Measurements from ENCODE around the gene PLEKHG3. TPM values are rescaled to one million over a fixed set of nuclear protein-coding genes. Genes with fewer than 3 reads are reported as not detected.

PLEKHG3 gene
- total and polyA plus RNA-seq, 2 of the 13 experiments (the other 11 are each of a cell fraction or from before 2014, with no cell fraction given) = 7.1 to 9.8 TPM

DNA sequence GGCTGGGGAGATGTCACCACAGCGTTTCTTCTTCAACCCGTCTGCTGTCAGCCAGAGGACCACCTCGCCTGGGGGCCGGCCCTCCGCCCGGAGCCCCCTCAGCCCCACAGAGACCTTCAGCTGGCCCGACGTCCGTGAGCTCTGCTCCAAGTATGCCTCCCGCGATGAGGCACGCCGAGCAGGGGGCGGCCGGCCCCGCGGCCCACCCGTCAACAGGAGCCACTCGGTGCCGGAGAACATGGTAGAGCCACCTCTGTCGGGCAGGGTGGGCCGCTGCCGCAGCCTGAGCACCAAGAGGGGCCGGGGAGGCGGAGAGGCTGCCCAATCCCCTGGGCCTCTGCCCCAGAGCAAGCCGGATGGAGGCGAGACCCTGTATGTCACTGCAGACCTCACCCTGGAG is 38.8 kb downstream of the PLEKHG3 start (continued):
- TF ChIP-seq GMEB2 (CRISPR knock-in tag; IDR thresholded peaks at IDR 0.05; ENCODE audit: low read depth) = no peak
- TF ChIP-seq NR2F2 (IDR thresholded peaks at IDR 0.05; ENCODE audit: borderline replicate concordance, low read depth) = no peak

DNA sequence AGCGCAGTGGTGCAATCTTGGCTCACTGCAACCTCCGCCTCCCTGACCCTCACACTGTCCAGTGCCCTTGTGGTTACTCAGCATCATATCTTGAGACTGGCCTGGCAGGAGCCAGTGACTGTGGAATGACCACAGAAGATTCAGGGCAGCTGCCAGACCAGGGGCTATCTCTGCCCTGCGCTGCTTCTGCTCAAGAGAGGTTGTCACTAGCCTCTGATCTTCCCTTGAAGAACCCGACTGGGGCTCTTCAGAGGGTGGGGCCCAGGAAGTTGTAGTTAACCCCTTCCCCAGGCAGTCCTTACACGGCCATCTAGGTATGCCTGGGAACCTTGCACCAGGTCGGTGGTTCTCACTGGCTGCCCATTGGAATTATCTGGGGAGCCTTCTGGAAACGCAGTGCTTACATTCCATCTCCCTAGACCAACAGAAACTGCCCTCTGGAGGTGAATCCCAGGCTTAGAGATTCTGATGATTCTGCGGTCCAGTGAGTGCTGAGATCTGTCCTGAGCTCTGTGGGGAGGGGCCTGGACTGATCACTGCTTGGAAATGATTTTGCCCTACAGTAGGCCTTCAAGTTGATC is 41.4 kb downstream of the PLEKHG3 start:
- ATAC-seq (peak; percentile 62), FAIRE-seq (no peak), DNase-seq (ENCODE audit: low spot score) (peak; percentile 28)
- Histone ChIP-seq H3K9ac (ENCODE audit: insufficient read depth, low read depth, low read length) (no peak overlapping the region), H3K4me3 (replicated peaks in 1 of 3; ENCODE audit: insufficient read depth in 1 of 3, low read depth in 2 of 3, low read length in 3 of 3) (no peak overlapping the region), H3K27me3 (ENCODE audit: control insufficient read depth in 1 of 2, insufficient read depth in 2 of 2, low read length in 2 of 2) (no peaks in the 10 kb centered on the region), H2AFZ (ENCODE audit: low read length) (no peak overlapping the region), H3K4me1 (ENCODE audit: insufficient read depth, low read length) (no peaks in the 10 kb centered on the region), H4K20me1 (ENCODE audit: insufficient read depth, low read length) (no peaks in the 10 kb centered on the region), H3K79me2 (ENCODE audit: insufficient read depth, low read length) (no peaks in the 10 kb centered on the region), H3K27ac (ENCODE audit: extremely low read length, insufficient read depth, low read length) (no peak overlapping the region), H3K4me2 (ENCODE audit: low read depth, low read length) (no peak overlapping the region), H3K36me3 (replicated peaks in 1 of 2; ENCODE audit: control insufficient read depth in 1 of 2, insufficient read depth in 2 of 2, low read length in 2 of 2) (peaks cover 17 to 20% of the 10 kb centered on the region in 2 experiments; a peak in 4 of 5 replicates), H3K9me3 (ENCODE audit: low read length) (no peaks in the 10 kb centered on the region)
- TF ChIP-seq RAD21 (CRISPR knock-in tag; IDR thresholded peaks at IDR 0.05) = 0 out of 2 replicates have a peak, but pooled peaks have one; percentile 18
- no peak for TF ChIP-seq ZNF781 (CRISPR knock-in tag; IDR thresholded peaks at IDR 0.05; ENCODE audit: borderline replicate concordance, not compliant biosample characterization)
- peak; percentile 44 for TF ChIP-seq CTCF (CRISPR knock-in tag; IDR thresholded peaks at IDR 0.05)
- TF ChIP-seq, protein P1, sequence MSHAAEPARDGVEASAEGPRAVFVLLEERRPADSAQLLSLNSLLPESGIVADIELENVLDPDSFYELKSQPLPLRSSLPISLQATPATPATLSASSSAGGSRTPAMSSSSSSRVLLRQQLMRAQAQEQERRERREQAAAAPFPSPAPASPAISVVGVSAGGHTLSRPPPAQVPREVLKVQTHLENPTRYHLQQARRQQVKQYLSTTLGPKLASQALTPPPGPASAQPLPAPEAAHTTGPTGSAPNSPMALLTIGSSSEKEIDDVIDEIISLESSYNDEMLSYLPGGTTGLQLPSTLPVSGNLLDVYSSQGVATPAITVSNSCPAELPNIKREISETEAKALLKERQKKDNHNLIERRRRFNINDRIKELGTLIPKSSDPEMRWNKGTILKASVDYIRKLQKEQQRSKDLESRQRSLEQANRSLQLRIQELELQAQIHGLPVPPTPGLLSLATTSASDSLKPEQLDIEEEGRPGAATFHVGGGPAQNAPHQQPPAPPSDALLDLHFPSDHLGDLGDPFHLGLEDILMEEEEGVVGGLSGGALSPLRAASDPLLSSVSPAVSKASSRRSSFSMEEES (CRISPR knock-in tag; IDR thresholded peaks at IDR 0.05) = no peak
- peak; percentile 26; the same call in 1 of the 2 replicates for TF ChIP-seq SMC3 (IDR thresholded peaks at IDR 0.05; ENCODE audit: low read length)
- TF ChIP-seq, protein P2, sequence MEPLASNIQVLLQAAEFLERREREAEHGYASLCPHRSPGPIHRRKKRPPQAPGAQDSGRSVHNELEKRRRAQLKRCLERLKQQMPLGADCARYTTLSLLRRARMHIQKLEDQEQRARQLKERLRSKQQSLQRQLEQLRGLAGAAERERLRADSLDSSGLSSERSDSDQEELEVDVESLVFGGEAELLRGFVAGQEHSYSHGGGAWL (CRISPR knock-in tag; IDR thresholded peaks at IDR 0.05) = no peak
- no peak for TF ChIP-seq ZNF121 (CRISPR knock-in tag; IDR thresholded peaks at IDR 0.05)
- no peak for TF ChIP-seq ZNF558 (CRISPR knock-in tag; IDR thresholded peaks at IDR 0.05; ENCODE audit: borderline replicate concordance)
- peak; percentile 50 for TF ChIP-seq STAG1 (CRISPR knock-in tag; IDR thresholded peaks at IDR 0.05)
- ChIA-PET CTCF (ENCODE audit: low intra/inter-chr PET ratio, low total read pairs) (interaction anchor here (1.2 kb wide), 1 partner anchor 74 kb away, joined by 4 read pairs; no protein-coding TSS in a partner anchor), POLR2A (interaction anchor here (0.9 kb wide), 1 partner anchor 39 kb away, joined by 3 read pairs; no protein-coding TSS in a partner anchor)
- no TSS peak for BruUV-seq (replicated peaks)
- intact Hi-C loops (cut with micrococcal nuclease; ENCODE audit: unreplicated experiment) (loop anchor here (1.0 kb wide), 1 partner anchor 74 kb away; no protein-coding TSS in a partner anchor), in situ Hi-C loops (cut with HindIII; ENCODE audit: extremely low pct_ligation_motif_present, low pct_unique_long_range_greater_than_20kb) (no loop called here)
- WGBS (ENCODE audit: low lambda C conversion rate) = 50% methylated on average over 1 of the region's 8 CpGs
